Tibial nerve (tissue), 4 donors: ENCODE measurements around the gene PCGF5. TPM values are rescaled to one million over a fixed set of nuclear protein-coding genes. Genes with fewer than 3 reads are reported as not detected.

ENCODE experiments used
- DNase-seq, 2 donors: peaks; one replicate each; pipeline ENCODE4 v3.0.0-alpha.2; 2019; ENCODE audit warnings: low spot score in 2 of 2
- H3K27ac ChIP-seq, 4 donors: fragments of 200-600 bp; sonication (generic) in 3 of 4; one replicate each; pipeline ENCODE4 v1.5.1; 2017 to 2019; ENCODE audit warnings: mild to moderate bottlenecking in 1 of 4
- H3K27me3 ChIP-seq, 2 donors: fragments of 200-600 bp; sonication (generic) in 1 of 2; one replicate each; pipeline versions ENCODE4 v1.5.1 to v1.6.0; 2017 to 2019
- H3K36me3 ChIP-seq, 3 donors: fragments of 200-600 bp; sonication (generic); one replicate each; pipeline ENCODE4 v1.5.1; 2018 to 2019
- H3K4me1 ChIP-seq, 4 donors: fragments of 200-600 bp; sonication (generic) in 3 of 4; one replicate each; pipeline ENCODE4 v1.5.1; 2017 to 2019
- H3K4me3 ChIP-seq, 4 donors: fragments of 200-600 bp; sonication (generic) in 3 of 4; one replicate each; pipeline ENCODE4 v1.5.1; 2017 to 2019; ENCODE audit warnings: mild to moderate bottlenecking in 1 of 4, moderate library complexity in 1 of 4
- H3K9me3 ChIP-seq, 4 donors: fragments of 200-600 bp; sonication (generic) in 3 of 4; one replicate each; pipeline ENCODE4 v1.5.1; 2017 to 2019
- EP300 ChIP-seq, 2 donors: sonication (generic); formaldehyde crosslinking; IDR thresholded peaks; one replicate each; pipeline ENCODE4 v1.6.1; 2017; ENCODE audit warnings: antibody characterized with exemption in 2 of 2, mild to moderate bottlenecking in 1 of 2
- POLR2A ChIP-seq, 2 donors: fragments of 450-650 bp; IDR thresholded peaks; one replicate each; pipeline ENCODE4 v1.6.1; 2017; ENCODE audit warnings: antibody characterized with exemption in 2 of 2, mild to moderate bottlenecking in 2 of 2, moderate library complexity in 2 of 2
- WGBS, 2 donors: methylation state at CpG; one replicate each; pipeline ENCODE4 v1.1.5; 2018; 5-methylcytosine and 5-hydroxymethylcytosine counted together
- total RNA-seq, 4 donors: library from RNA; depleted of rRNA; stranded (reverse); fragments of >200 nt; gene quantifications; one replicate each; pipeline ENCODE4 v1.1.0, GENCODE V29; 2016
- TF ChIP-seq, protein P1 (sequence below), 5 experiments: fragments of 200-600 bp in 3 of 5; fragments of 450-650 bp in 2 of 5; sonication (generic) in 3 of 5; IDR thresholded peaks; one replicate each; pipeline ENCODE4 v1.5.1; 2016 to 2019; ENCODE audit warnings: antibody characterized with exemption in 5 of 5, mild to moderate bottlenecking in 3 of 5, moderate library complexity in 2 of 5

The PCGF5 gene
- total RNA-seq, 4 donors from 2014 or later = 29.6 to 59.9 (median 41.4) TPM

DNA sequence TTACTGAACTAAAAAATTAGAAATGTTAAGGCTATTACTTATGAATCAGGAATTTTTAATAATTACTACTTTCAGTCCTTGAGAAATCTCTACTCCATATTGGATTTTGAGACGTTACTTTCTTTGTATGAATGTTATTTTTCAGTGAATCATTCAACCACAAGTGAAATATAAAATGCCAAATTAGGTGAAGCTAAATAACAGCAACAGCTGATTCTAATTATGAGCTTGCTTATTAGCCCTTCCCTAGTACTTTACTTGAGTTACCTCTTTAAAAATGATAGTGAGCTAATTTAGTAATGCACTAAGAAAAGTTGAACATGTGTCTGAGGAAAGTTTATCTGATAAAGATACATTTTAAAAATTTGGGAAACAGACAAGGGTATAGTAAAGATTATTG lies 51.4 kb downstream of the PCGF5 start:
- WGBS, 2 donors = 59 to 73% methylated on average over 1 of the region's 1 CpG
- TF ChIP-seq POLR2A (IDR thresholded peaks at IDR 0.05) (no peak), EP300 (IDR thresholded peaks at IDR 0.05) (no peak)
- TF ChIP-seq, protein P1, sequence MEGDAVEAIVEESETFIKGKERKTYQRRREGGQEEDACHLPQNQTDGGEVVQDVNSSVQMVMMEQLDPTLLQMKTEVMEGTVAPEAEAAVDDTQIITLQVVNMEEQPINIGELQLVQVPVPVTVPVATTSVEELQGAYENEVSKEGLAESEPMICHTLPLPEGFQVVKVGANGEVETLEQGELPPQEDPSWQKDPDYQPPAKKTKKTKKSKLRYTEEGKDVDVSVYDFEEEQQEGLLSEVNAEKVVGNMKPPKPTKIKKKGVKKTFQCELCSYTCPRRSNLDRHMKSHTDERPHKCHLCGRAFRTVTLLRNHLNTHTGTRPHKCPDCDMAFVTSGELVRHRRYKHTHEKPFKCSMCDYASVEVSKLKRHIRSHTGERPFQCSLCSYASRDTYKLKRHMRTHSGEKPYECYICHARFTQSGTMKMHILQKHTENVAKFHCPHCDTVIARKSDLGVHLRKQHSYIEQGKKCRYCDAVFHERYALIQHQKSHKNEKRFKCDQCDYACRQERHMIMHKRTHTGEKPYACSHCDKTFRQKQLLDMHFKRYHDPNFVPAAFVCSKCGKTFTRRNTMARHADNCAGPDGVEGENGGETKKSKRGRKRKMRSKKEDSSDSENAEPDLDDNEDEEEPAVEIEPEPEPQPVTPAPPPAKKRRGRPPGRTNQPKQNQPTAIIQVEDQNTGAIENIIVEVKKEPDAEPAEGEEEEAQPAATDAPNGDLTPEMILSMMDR (IDR thresholded peaks at IDR 0.05) = no peak
- Histone ChIP-seq H3K27me3 (no peaks in the 10 kb centered on the region), H3K9me3 (no peaks in the 10 kb centered on the region), H3K27ac (no peak overlapping the region), H3K4me1 (no peaks in the 10 kb centered on the region), H3K36me3 (peaks cover 0 to 19% (median 4%) of the 10 kb centered on the region in 3 donors), H3K4me3 (no peak overlapping the region)
- DNase-seq = no peak

DNA sequence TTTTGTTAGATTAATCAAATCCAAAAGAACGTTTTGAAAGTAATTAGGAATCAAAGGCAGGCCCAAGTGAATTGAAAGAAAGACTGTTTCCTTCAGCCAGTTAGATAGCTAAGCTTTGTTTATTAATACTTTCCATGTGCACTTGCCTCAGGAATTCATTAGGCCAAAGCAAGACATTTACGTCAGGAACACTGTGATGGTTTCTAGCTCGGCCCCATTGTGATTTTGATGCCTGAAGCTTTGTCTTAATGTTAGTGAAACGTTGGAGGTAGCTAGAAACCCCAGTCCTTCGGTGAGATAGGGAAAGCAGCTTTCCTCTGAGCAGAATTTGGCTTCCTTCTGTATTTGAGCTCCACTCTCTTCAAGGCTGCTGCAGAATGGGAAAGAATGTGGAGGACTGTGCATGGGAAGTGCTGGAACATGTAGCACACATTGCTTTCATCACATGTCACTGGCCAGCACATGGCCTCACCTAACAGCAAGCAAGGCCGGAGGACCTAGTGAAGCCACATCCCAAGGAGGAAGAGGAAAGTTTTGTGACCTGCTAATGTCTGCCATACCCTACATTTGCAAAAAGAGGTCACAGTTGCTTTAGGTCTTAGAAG lies 64.1 kb downstream of the PCGF5 start:
- Histone ChIP-seq H3K9me3 (no peaks in the 10 kb centered on the region), H3K27ac (no peak overlapping the region), H3K4me3 (no peak overlapping the region), H3K27me3 (no peaks in the 10 kb centered on the region), H3K4me1 (peaks cover 0 to 28% (median 0%) of the 10 kb centered on the region in 4 donors), H3K36me3 (peaks cover 0 to 10% (median 0%) of the 10 kb centered on the region in 3 donors)
- WGBS, 2 donors = 37 to 56% methylated on average over 6 of the region's 6 CpGs
- TF ChIP-seq POLR2A (IDR thresholded peaks at IDR 0.05) = no peak
- TF ChIP-seq, protein P1 (IDR thresholded peaks at IDR 0.05) = no peak
- no peak for TF ChIP-seq EP300 (IDR thresholded peaks at IDR 0.05)
- no peak for DNase-seq

DNA sequence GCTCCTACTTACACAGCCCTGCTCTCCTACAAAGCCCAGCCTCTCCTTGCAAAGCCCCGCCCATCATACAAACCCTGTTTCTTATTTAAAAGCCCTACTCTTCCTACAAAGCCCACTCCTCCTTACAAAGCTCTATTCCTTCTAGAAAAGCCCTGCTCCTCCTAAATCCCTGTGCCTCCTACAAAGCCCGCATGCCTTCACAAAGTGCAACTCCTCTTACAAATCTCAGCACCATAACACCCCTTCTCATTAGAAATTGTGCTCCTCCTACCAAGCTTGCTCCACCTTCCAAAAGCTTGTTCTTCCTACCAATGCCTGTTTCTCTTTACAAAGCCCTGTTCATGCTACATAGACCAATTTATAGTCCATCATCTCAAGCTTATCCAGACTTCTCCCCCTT lies 66.1 kb downstream of the PCGF5 start:
- Histone ChIP-seq H3K36me3 (peaks cover 0 to 10% (median 0%) of the 10 kb centered on the region in 3 donors), H3K27me3 (no peaks in the 10 kb centered on the region), H3K4me3 (no peak overlapping the region), H3K9me3 (no peaks in the 10 kb centered on the region), H3K27ac (no peak overlapping the region), H3K4me1 (peaks cover 0 to 28% (median 0%) of the 10 kb centered on the region in 4 donors)
- TF ChIP-seq POLR2A (IDR thresholded peaks at IDR 0.05) = no peak
- TF ChIP-seq, protein P1 (IDR thresholded peaks at IDR 0.05) = no peak
- no peak for TF ChIP-seq EP300 (IDR thresholded peaks at IDR 0.05)
- no peak for DNase-seq
- 85 to 89% methylated on average over 2 of the region's 2 CpGs for WGBS, 2 donors

DNA sequence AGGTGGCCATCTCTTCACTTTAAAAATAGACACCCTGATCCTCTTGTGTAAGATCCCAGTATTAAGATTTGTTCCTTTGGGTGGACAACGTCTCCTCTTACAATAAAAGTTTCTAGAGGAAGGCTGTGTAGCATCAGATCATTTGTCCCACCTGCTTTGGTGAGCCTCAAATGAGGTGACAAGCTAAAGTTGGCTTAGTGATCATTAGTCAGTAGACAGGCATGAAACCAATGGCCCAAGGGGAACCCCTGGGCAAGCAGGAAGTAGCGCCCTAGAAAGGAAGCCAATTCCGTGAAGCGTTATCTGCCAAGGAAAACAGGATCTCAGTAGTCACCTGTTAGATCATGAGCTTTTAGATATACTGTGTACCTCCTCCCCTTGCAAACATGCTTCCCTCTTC lies 66.8 kb downstream of the PCGF5 start:
- no peak overlapping the region for H3K27ac ChIP-seq
- no peaks in the 10 kb centered on the region for H3K27me3 ChIP-seq
- H3K4me3 ChIP-seq = no peak overlapping the region
- H3K9me3 ChIP-seq = no peaks in the 10 kb centered on the region
- no peak for DNase-seq
- H3K36me3 ChIP-seq = peaks cover 0 to 8% (median 0%) of the 10 kb centered on the region in 3 donors
- TF ChIP-seq EP300 (IDR thresholded peaks at IDR 0.05) (no peak), POLR2A (IDR thresholded peaks at IDR 0.05) (no peak)
- TF ChIP-seq, protein P1 (IDR thresholded peaks at IDR 0.05) = no peak
- peaks cover 0 to 28% (median 0%) of the 10 kb centered on the region in 4 donors for H3K4me1 ChIP-seq
- 76 to 92% methylated on average over 4 of the region's 4 CpGs for WGBS, 2 donors

DNA sequence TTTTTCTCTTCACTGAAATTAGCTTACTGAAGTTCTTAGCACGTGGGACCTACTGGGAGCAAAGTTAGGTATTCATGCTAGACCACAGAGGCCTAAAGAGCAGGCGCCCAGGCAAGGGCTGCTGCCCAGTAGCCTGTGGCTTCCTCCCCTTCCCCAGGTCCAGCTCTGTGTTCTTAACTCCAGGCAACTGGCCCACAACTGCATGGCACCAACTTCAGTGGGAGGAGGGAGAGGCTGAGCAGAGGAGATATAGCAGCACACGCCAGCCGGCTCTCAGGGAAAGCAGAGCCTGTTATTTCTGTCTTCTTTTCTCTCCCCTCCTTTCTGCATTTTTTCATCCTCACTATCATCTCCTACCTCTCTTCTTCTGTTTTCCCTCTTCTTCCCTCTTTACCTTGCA lies 67.4 kb downstream of the PCGF5 start:
- H3K36me3 ChIP-seq = peaks cover 0 to 5% (median 0%) of the 10 kb centered on the region in 3 donors
- H3K4me1 ChIP-seq = peaks cover 0 to 28% (median 0%) of the 10 kb centered on the region in 4 donors
- DNase-seq = no peak
- TF ChIP-seq EP300 (IDR thresholded peaks at IDR 0.05) (no peak), POLR2A (IDR thresholded peaks at IDR 0.05) (no peak)
- TF ChIP-seq, protein P1 (IDR thresholded peaks at IDR 0.05) = no peak
- H3K27ac ChIP-seq = no peak overlapping the region
- WGBS, 2 donors = 87 to 94% methylated on average over 4 of the region's 4 CpGs
- no peaks in the 10 kb centered on the region for H3K9me3 ChIP-seq
- no peaks in the 10 kb centered on the region for H3K27me3 ChIP-seq
- no peak overlapping the region for H3K4me3 ChIP-seq
